T follicular helper cell (primary cell): ENCODE measurements around the gene CYB5A.
A peak's percentile ranks its signal among the peaks of the same experiment; 100 is the strongest.
"Not testable (repeated sequence)": the region's sequence is repeated elsewhere in the genome, so short reads cannot be mapped to it uniquely, and the experiment has no call there.

Experiments
- DNase-seq: peaks from one replicate; pipeline ENCODE4 v3.0.0-alpha.2; 2020; ENCODE audit warnings: low read depth
- total RNA-seq, 2 experiments: gene quantifications; one replicate each; lab custom pipeline; 2026; lab: John Stamatoyannopoulos, UW

Gene CYB5A
- total RNA-seq: 16.7 to 28.8 reads per million in 2 experiments

GRCh38 chr18:74291771-74292540, at the start of gene CYB5A:
TSS of gene CYB5A (minus strand) at chr18:74291963. CDS start at chr18:74291875, 88 bp downstream.
- DNase-seq: peak; percentile 98

DNA sequence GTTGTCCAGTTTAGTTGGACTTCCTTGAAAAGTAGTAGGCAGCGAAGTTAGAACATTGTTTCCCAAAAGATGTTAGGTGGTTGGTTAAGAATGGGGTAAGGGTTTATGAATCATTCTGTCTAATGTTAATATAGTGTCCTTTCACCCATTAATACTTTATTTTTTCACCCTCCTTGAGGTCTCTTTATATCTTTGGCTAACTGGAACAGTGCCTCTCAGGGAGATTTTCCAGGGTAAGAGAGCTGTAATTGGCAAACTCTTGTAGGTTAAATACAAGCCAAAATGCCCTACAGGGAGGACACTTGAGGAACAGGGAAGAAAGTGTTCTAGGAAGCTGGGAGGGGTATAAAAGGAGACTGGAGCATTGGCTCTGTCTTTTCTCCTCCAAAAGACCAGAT, 46.1 kb upstream of the CYB5A start:
- DNase-seq: no peak

- no peak for DNase-seq
Measured at GRCh38 chr18:74337155-74337911, 45.6 kb upstream of the CYB5A start.

DNA sequence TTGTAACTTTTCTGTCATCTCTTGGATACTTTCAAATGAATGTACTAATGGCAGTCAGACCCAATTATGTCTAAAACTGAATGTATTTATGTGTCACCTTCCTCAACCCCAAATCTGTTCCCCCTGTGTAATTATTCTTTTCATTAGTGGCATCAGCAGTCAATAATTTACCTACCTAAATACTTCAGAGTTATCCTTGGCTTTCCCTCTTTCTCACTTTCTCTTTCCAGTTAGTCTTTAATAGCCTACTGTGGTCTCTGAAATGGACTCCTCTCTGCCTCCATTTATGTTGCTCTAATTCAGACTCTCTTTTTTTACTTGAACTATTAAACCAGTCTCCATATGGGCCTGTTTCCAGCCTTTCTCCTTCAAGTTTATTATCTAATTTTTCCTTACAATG, 44.9 kb upstream of the CYB5A start:
- DNase-seq: no peak

- DNase-seq: no peak
Measured at GRCh38 chr18:74334242-74334893, 42.6 kb upstream of the CYB5A start.

GRCh38 chr18:74333091-74333490, 41.3 kb upstream of the CYB5A start:
- no peak for DNase-seq

DNA sequence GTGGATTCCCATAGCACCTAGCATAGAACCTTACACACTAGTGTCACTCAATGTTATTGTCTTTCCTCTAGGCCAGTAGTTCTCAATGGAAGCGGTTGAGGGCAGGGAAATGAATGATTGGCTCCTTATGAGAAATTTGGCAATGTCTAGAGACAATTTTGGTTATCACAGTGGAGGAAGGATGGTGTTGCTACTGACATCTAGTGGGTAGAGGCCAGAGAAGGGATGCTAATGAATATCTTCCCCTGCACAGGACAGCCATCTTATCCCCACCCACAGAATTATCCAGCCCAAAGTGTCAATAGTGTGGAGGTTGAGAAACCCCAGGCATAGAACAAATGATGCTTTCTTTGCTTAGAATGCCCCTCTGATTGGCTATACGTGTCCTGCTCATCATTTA, 39.6 kb upstream of the CYB5A start:
- DNase-seq: no peak

- DNase-seq: no peak
Measured at GRCh38 chr18:74329688-74330205, 38.0 kb upstream of the CYB5A start.

DNA sequence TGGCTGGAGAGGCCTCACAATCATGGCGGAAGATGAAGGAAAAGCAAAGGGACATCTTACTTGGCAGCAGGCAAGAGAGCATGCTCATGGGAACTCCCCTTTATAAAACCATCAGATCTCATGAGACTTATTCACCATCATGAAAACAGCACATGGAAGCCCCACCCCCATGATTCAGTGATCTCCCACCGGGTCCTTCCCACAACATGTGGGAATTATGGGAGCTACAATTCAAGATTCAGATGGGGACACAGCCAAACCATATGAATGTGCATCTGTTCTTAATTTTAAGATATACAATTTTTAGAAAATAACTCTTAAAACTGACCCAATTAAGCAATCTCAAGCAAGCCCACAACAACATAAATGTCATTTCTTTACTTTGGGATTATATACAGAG, 36.4 kb upstream of the CYB5A start:
- DNase-seq: no peak

GRCh38 chr18:74326791-74327190, 35.0 kb upstream of the CYB5A start:
- not testable (repeated sequence) for DNase-seq

DNA sequence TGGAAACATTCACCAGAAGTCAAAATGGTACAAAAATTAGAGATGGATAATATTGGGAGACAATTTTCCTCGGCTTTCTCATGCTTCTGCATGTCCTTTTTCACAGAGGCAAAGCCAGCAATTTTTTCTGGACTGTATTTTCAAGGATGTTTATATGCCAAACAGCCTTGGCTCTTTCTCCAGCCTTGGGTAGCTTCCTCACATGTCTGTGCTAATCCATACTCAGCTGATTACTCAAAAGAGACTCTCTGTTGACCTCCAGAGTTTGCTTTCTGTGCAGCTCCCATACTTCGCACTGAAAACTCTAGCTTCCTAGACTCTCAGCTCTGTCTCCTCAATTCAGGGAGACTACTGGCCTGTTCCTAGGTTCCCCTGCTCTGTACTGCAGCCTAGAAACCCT, 34.5 kb upstream of the CYB5A start:
- DNase-seq: no peak

DNA sequence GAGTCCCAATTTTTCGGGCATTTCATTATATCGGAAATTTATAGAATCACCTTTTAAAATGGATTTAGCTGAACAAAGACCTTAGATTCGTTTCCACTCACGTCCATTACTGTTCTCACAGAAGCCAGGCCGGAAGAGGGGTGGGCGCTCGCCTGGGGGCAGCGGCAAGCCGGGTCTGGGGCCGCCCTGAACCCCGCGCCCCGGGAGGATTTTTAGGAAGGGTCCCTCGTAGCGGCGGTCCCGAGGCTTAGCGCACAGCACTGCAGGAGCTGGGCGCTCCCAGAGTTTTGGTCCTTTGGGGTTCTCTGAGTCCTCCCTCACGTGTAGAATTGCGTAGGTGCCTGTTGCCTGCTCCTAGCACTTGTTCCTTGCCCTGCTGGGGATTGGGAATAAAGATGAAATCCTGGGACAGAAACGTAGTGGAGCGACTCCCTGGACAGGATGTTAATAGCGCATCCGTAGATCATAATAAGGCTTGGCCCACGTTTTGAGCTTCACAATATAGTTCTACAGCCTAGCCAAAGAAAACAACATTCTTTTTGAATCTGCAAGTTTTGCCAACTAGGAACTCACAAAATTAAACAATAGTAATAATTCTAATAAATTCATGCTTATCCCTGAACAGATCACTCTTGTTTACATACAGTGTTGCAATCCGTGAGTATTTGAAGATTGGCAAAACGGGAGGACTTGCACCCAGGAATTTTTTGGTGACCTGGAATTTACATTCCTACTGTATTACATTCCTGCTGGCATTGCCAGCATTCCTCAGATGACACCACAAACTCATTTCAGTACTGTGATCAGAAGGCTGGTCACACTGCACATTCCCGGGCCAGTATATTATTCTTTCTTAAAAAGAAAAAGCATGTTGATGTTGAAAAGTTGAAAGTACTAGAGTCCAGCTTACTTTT, 24.8 kb upstream of the CYB5A start:
- DNase-seq: no peak

DNA sequence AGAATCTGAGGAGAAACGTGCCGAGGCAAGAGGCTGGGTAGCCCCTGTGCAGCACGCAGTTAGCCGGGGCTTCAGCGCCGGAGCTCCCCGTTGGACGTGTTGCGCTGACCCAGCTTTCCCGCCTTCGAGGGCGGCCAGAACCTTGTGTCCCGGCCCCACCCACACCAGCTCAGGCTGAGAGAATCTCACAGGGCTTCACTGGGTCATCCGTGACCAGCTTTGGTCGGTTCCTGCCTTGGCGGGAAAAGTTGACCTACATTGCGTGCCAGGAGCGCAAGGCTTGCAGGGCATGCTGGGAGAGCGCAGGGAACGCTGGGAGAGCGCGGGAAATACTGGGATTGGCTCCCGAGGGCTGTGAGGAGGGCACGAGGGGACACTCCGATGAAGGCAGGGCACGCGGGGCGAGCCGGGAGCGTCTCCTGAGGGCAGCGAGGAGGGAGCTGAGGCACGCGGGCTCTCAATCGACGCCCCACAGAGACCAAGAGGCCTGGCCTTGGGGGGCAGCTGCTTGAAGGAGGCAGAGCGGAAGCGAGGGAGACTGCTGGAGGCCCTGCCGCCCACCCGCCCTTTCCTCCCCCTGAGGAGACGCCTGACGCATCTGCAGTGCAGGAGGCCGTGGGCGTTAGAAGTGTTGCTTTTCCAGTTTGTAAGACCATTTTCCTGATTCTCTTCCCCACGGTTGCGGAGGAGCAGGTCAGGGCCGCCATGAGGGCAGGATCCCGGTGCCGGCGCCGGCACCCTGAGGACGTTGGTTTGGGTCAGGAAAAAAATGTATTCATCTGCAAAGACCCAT, 23.9 kb upstream of the CYB5A start, which contains the start of gene C18orf63:
C18orf63 (plus strand) TSS at position 376 of the 793 bp plus-strand sequence. CDS start 2,027 bp downstream, outside the sequence.
- DNase-seq: no peak

DNA sequence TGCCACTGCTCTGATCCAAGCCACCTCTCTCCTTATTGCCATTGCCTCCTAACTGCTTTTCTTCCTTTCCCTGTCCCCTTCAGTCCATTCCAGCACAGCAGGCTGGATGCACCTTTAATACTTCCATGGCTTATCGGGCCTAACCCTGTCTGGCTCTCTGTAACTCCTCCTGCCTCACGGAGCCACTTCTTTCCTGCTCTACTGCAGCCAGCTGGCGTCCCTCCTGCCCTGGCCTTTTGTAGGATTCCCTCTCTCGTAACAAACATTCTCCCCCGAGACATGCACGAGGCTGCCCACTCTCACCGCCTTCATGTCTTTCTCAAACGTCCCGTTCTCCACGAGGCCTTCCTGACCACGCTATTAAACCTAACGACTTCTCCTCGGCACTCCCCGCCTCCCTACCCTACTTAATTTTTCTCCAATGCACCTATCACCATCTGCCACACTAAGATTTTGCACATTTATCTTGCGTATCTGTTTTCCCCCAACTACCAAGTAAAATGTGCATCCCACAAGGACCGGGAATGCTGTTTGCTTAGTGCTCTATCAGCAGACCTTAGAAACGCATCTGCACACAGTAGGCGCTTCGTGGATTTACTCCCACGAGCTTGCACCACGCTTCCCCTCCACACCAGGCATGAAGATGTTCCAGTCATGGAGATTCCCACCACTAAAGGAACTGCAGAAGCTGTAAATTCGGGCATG, 23.1 kb upstream of the CYB5A start:
- DNase-seq: no peak

DNA sequence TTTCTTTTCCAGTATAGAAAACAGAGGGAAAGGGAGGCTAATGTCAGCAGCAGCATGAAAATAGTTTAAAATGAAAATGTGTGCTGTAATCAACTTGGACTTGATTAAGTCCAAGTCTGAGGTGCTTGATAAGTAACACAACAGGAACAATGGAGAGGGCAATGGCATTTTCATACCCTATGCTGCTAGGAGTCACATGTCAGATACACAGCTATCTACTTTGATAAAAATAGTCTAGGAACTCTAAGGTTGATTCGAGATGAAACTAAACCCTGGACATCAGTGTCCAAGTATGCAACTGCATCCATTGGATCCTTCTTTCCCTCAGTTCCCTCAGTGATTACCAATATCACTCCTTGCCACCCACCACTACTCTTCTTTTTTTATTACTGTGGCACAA, 19.2 kb upstream of the CYB5A start:
- no peak for DNase-seq

- DNase-seq: no peak
Measured at GRCh38 chr18:74310411-74310810, 18.6 kb upstream of the CYB5A start.

- DNase-seq: no peak
Measured at GRCh38 chr18:74303936-74304335, 12.2 kb upstream of the CYB5A start.

DNA sequence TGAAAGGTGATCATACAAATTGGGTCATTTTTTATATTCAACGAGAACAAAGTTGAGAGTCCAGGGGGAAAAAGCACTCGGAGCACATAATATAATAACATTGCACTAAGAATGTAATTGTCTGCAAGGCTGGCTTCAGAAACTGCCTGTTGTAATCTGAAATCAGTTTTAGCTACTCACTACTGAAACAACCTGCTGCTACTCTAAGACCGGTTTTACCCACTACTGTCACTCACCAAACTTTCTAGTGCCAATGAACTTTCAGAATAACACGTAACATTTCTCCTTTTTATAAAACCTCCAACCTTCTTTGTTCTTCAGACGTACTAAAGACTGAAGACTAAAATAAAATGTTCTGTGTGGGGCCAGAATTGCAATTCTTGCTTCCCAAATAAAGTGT, 11.5 kb upstream of the CYB5A start:
- DNase-seq: no peak

DNA sequence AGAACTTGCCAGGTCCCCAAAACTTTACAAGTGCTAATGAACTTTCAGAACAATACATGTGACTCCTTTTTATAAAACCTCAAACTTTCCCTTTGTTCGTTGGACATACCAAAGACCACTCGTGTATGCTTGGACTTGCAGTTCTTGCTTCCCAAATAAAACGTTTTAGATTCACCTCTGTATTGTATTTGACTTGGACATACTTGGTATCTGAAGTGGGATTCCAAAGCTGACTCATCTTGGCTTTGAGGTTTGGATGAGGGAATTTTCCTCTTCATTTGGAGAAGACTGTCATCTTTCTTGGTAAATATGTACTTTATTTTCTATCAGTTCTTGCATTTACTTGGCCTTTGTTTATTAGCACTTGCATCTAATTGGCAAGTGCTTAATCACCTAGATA, 8.0 kb upstream of the CYB5A start:
- no peak for DNase-seq

DNA sequence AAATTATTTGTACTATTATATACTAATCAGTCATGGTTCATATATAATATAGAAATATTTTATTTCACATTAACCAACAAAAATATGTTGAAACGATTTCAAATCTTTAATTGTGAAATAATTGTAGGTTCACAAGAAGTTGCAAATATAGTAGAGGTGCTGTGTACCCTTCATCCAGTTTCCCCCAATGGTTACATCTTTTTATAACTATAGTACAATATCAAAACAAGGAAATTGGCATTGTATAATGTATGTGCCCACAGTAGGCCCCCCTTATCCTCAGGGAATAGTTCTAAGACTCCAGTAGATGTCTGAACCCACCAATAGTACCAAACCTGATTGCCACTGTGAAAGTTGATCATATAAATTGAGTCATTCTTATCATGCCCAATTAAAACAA, 7.4 kb upstream of the CYB5A start:
- DNase-seq: no peak
